AG08396 (cell line): ENCODE results near the gene SLC7A10.

Experiments
- DNase-seq: peaks from one replicate; pipeline ENCODE4 v3.0.0; 2012; ENCODE audit warnings: low spot score, mixed read lengths

SLC7A10 gene

GRCh38 chr19:33225458-33225926 lies at the start of gene SLC7A10:
Gene SLC7A10, minus strand, starts transcription at chr19:33225850. Its CDS starts 147 bp downstream, at chr19:33225703.
- DNase-seq, result peak; percentile 55

- DNase-seq, result no peak
These were observed 49.3 kb upstream of the SLC7A10 start for GRCh38 chr19:33274663-33275558.

DNA sequence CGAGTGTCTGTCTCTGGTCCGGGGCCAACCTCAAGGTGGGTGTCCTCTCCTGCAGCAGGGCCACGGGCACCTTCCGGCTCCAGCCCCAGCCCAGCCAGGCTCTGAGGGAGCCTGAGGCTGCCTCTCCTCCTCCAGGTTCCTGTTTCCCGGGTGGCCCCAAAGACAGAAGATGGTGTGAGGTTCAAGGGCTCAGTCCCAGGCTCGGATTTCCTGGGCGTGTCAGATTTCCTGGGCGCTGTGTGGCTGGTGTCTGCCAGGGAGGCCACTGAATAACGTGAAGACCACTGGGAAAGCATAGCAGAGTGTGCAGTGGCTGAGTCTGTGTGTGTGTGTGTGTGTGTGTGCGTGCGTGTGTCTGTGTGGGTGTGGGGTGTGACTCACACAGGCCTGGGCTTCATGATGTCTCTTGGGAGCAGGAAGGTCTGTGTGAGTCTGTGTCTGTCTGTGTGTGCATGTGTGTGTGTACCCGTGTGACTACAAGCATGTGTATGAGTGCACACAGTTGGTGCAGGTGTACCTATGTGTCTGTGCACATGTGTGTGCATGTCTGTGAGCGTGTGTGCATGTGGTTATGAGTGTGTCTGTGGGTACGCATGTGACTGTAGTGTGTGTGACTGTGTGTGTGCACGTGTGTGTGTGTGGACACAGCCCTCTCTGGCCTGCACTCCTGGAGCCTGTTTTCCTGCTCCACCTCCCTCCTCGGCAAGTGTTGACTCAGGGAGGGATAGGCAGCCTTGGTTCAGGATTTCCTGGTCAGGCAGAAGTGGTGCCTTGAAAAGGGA lies 48.4 kb upstream of the SLC7A10 start:
- DNase-seq, result peak; percentile 81

DNA sequence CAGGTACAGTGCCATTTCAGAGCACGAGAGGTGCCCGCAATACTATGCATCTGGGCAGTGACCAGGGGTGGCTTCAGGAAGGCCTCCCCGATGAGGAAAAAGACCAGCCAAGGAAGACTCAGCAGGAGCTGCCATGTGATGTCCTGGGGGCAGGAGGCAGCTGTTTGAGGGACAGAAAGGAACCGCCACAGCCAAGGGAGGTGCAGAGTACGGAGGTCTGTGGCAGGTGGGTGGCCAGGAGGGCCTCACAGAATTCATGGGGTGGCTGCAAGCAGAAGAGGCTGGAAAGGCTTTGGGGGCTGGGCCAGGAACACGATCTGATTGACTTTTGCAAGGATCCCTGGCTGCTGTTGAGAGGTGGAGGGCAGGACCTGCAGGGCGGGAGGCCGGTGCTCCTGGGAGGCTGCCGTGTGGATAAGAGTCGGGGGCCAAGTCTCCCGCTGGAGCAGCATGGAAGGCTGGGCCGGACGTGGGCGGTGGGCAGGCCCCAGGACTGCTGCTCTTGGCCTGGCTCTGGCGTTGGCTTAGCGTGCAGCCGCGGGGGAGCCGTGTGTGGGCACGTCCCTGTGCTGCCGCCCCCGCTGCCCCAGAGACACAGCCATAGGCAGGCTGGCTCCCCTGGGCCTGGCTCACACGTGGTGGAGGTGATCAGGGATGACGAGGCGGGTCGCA lies 47.6 kb upstream of the SLC7A10 start:
- no peak for DNase-seq

- DNase-seq, result no peak
These were observed 45.8 kb upstream of the SLC7A10 start for GRCh38 chr19:33271246-33272021.

DNA sequence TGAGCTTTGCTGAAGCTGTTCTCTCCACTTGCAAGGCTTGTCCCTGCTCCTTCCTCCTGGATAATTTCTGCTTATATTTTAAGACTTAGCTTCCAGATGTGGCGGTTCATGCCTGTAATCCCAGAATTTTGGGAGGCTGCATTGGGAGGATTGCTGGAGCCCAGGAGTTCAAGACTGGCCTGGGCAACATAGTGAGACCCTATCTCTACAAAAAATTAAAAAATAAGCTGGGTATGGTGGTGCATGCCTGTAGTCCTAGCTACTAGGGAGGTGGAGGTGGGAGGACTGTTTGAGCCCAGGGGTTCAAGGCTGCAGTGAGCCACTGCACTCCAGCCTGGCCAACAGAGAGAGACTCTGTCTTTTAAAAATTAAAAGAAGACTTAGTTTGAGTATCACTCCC lies 45.1 kb upstream of the SLC7A10 start:
- no peak for DNase-seq

DNA sequence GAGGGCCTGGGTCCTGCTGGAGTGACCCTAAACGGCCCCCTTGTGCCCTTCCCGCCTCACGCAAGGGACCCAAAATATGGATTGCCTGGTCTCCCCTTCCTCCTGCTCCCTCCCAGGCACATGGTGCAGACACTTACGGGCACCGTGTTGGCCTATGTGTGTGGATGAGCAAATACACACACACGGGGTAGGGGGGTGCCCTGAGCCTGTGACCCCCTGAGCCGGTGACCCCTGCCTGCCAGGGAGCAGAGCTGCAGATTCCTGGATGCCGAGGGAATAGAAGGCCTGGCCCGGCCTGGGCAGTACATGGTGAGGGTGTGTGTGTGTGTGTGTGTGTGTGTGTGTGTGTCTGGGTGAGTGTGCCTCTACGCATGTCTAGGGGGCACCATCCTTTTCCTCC lies 43.4 kb upstream of the SLC7A10 start:
- DNase-seq, result no peak

DNA sequence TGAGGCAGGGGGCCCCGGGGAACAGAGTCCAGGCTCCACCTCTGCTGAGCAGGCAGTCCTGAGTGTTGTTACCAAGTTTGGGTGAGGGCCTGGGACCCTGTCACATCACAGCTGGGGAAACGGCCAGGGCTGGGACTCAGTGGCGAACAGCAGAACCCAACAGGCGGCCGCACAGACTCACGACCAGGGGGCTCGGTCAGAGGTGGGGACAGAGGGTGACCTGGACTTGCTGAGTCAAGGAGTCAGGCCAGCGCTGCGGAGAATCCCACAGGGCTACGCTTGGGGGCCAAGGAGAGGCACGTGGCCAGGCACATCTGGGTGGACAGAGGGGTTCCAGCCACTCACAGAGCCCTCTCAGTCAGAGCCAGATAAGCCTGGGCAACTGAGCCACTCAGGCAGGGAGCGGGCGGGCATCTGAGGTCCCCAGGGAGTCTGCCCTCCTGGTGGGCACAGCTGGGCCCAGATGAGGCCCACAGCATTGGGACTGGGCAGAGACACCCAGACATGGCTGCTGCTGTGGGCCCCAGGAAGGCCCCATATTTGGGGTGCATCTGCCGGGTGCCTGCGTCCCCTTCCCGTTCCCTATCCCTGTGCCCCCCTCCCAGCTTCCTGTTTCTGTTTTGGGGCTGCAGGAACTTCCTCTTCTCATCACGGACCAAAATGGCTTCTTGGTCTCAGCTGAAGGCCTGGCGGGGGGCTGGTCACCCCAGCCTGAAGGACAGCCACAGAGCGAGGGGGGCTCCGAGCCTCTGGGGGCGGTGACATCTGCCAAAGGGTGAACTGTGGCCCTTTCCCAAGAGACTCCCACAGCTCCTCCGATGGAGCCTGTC lies 42.7 kb upstream of the SLC7A10 start:
- DNase-seq, result no peak

- no peak for DNase-seq
These were observed 42.1 kb upstream of the SLC7A10 start for GRCh38 chr19:33267706-33268105.

DNA sequence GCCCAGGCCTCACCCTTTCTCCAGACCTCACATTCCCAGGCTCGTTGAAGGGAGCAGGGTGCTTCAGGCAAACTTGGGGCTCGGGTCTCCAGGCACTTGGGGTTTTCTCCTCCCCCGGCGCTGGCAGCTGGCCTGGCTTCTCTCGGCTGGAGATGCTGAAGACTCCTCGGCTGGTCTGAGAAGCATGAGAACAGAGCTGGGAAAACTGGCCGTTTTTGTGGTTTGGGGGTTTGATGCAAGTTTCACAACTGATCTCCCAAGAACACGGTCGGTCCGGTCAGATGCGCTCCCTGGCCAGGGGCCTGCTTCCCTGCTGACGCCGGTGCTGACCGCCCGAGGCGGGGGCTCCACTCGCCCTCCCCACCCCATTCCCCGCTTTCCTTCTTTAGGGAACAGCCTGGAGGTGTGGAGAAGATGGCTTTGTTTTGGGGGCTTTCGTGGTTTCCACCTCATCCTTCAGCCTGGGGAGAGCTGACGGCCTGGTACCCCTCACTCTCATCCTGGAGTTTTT lies 41.4 kb upstream of the SLC7A10 start:
- DNase-seq, result no peak

DNA sequence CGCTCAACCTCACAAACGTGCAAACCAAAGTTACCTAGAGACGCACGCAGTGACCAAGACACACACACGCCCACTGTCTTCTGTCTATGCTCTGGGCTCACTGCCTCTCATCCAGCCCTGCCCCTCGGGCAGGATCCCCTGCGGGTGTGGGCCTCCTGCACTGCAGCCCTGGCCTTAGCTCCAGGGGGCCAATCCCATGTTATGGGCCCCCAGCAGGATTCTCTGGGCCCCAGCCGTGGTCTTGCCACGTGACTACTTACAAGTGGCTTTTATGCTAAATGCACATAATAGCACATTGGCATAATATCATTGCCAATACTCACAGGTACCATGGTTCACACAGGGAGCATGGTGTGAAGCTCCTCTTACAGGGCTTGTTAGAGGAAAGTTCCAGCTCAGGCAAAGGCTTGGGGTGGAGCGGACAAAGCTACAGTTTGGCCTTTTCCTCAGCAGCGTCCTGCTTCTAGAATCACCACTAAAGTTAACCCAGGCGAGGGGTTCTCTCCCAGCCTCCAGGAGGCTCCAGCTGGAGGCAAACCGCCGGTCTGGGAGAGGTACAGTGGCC lies 39.3 kb upstream of the SLC7A10 start:
- DNase-seq, result no peak

GRCh38 chr19:33263325-33264023 lies 37.8 kb upstream of the SLC7A10 start:
- no peak for DNase-seq

DNA sequence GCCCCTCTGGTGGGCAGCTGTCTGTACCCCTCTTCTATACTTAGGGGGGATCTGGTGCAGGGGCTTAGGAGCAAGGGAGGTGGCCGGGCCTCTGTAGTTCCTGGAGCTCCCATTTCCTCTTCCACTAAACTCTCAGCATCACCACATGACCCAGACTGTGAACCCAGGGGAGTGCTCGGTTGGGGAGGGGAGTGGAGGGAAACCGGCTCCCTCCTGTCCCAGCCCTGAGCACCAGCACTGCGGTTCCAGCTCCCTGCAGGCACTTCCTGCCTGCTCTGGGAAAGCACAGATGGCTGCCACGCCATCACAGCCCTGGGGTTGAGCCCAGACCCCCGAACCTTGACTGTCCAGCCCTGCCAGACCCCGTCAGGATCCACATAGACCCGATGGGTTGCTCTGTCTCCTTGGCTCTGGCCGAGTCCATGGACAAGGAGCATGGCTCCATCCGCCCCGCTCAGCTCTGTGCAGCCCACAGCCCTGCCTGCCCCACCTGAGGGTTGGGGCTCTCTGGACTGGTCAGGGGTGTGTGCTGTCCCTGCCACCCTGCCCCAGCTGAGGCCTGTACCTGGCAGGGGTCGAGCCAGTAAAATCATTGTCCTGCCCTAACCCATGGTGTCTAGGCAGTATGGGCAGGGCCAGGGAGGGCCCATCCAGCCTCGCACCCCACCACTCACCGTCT lies 36.0 kb upstream of the SLC7A10 start:
- DNase-seq, result no peak

DNA sequence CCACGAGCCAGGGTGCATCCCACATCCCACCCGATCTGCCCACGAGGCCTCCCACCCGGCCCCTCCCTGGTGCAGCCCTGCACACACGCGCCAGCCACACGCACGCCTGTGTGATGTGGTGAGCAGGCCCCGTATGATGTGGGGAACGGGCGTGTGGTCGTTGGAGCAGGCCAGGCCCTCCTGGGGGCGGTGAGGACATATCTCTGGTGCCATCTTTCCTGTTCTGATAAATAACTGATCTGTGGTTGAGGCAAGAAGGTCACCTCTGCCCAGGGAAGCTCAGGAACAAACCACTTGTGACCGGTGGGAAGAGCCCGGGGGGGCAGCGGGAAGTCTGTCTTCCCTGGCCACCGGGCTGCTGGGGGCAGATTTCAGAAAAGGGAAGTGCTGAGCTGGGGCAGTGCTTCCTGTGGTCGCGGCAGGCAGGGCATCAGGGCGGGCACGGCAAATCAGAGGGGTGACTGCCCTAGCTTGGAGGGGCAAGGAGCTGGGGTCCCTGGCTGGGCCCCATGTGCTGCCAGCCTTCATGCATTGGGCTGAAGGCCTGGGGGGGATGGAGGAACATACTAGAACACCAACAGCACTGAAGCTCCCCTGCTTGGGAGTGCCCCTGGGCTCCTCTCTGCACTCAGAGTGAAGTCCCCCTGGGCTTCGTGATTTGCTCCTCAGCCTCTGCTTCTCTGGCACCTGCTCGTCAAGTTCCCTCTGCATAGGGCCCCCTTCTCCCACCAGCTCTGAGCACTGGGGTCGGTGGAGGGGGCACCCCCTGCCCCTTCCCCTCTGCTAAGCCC lies 35.2 kb upstream of the SLC7A10 start:
- no peak for DNase-seq

GRCh38 chr19:33259539-33259938 lies 33.9 kb upstream of the SLC7A10 start:
- DNase-seq, result no peak

DNA sequence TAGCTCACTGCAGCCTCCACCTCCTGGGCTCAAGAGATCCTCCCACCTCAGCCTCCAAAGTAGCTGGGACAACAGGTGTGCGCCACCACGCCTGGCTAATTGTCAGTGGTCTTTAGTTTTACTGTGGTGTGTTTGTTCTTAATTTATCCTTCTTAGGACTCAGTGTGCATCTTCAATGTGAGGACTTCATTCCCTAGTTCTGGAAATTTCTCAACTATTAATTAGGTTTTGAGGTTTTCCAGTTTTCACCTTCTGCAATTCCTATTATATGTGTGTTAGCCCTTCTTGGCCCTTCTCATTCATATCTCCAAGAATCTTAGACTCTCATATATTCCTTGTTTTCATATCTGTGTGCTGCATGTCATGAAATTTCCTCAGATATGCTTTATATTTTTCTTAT lies 32.2 kb upstream of the SLC7A10 start:
- DNase-seq, result no peak

- no peak for DNase-seq
These were observed 30.6 kb upstream of the SLC7A10 start for GRCh38 chr19:33256261-33256660.

- no peak for DNase-seq
These were observed 30.1 kb upstream of the SLC7A10 start for GRCh38 chr19:33255781-33256180.
